Measurements from ENCODE around the gene FUBP3. TPM values are rescaled to one million over a fixed set of nuclear protein-coding genes. Genes with fewer than 3 reads are reported as not detected.
A peak's percentile ranks its signal among the peaks of the same experiment; 100 is the strongest.

FUBP3 gene
- 10 to 100 TPM; 60.6 to 65.9 (median 63.1) TPM for total RNA-seq (2021; fragmentation: NEBNext Ultra II Directional; extraction: Animal tissue kit (Norgen Biotek cat#: 25700))
- long read RNA-seq, transcript FUBP3-201 (19 exons, 3,124 nt) = major isoform, 11 of 31 reads
- long read RNA-seq, partial matches to known transcripts = 11 of 31 reads
- long read RNA-seq, other reads (novel, unspliced or antisense) = 7 of 31 reads

DNA sequence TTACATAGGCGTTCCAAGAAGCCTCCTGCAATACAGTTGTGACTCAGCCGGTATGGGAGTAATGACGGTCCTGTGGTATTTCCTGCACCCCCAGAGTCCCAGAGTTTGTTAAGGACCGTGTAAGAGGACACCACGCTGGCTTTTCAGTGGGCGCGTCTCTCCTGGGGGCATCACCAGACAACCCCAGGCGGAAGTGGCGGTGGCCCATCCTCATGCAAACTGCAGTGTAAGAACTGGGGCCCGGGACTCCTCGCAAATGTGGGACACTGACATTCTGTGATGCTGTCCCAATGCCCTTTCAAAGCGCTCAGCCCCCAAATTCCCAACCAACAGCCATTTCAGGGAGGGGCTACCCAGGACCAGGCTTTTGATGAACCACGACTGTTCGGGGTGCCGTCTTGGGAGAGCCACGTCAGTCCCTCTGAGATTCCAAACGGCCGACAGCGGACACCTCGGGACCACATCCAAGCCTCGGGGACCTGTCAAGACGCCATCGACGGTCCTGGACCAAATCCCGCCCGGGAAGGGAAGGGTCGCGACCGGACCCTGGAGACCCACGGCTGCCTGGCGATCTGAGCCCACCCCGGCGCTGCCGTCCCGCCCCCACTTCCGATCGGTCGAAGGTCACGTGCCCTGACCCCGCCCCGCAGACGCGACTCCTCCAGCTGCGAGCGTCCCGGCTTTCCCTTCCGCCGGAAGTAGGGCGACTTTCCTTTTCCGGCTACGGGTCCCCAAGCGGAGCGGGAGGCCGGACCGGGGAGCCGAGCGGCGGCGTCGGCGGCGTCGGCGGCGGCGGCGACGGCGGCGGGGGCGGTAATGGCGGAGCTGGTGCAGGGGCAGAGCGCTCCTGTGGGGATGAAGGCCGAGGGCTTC lies at the start of gene FUBP3:
Gene FUBP3 (plus strand): TSS at position 713 of the 873 bp plus-strand sequence. CDS start 104 bp downstream, at position 817.
- H3K9me3 Mint-ChIP-seq = no peaks in the 10 kb centered on the region
- H3K36me3 Mint-ChIP-seq (ENCODE audit: low read depth) = peaks cover 3% of the 10 kb centered on the region; the same call in 1 of the 2 replicates
- TF ChIP-seq, protein P1, sequence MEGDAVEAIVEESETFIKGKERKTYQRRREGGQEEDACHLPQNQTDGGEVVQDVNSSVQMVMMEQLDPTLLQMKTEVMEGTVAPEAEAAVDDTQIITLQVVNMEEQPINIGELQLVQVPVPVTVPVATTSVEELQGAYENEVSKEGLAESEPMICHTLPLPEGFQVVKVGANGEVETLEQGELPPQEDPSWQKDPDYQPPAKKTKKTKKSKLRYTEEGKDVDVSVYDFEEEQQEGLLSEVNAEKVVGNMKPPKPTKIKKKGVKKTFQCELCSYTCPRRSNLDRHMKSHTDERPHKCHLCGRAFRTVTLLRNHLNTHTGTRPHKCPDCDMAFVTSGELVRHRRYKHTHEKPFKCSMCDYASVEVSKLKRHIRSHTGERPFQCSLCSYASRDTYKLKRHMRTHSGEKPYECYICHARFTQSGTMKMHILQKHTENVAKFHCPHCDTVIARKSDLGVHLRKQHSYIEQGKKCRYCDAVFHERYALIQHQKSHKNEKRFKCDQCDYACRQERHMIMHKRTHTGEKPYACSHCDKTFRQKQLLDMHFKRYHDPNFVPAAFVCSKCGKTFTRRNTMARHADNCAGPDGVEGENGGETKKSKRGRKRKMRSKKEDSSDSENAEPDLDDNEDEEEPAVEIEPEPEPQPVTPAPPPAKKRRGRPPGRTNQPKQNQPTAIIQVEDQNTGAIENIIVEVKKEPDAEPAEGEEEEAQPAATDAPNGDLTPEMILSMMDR (IDR thresholded peaks at IDR 0.05) = no peak
- H3K27me3 Mint-ChIP-seq (ENCODE audit: insufficient read depth) = no peaks in the 10 kb centered on the region
- H3K4me3 Mint-ChIP-seq = peak within 1 kb of the TSS; percentile 96
- peak; percentile 87 for DNase-seq
- H3K4me1 Mint-ChIP-seq (ENCODE audit: low read depth) = peaks cover 38% of the 10 kb centered on the region
- H3K27ac Mint-ChIP-seq = peak within 1 kb of the TSS; percentile 99

DNA sequence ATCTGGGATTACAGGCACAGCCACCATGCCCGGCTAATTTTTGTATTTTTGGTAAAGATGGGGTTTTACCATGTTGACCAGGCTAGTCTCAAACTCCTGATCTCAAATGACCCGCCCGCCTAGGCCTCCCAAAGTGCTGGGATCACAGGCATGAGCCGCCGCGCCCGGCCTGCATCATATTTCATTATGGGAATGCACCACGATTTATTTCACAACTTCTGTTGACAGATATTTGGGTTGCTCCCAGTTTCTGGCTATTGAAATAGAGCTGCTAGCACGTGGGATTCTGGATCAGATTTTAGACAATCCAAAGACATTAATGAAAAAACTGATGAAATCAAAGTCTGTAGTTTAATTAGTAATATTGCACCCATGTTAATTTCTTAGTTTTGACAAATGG lies 48.4 kb upstream of the FUBP3 start:
- H3K4me3 Mint-ChIP-seq = no peak overlapping the region
- DNase-seq = no peak
- peaks cover 34% of the 10 kb centered on the region for H3K27me3 Mint-ChIP-seq (ENCODE audit: insufficient read depth)

DNA sequence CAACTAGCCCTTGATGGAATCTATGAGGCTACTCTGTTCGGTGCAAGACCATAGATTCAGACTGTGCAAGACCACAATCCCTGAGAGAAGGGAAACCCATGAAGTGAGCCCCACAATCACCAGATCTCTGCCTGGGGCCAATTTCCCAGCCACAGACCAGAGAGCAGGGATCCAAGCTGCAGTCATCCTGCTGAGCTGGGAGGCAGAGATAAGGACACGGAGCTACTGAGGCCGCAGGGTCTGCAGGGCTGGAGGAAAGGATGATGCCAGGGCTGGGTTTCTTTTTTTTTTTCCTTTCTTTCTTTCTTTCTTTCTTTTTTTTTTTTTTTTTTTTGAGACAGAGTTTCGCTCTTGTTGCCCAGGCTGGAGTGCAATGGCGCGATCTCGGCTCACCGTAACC lies 47.7 kb upstream of the FUBP3 start:
- no peak for DNase-seq
- H3K27ac Mint-ChIP-seq = no peak overlapping the region
- TF ChIP-seq, protein P1 (IDR thresholded peaks at IDR 0.05) = no peak
- peaks cover 35% of the 10 kb centered on the region for H3K27me3 Mint-ChIP-seq (ENCODE audit: insufficient read depth)
- H3K4me3 Mint-ChIP-seq = no peak overlapping the region
- no peaks in the 10 kb centered on the region for H3K9me3 Mint-ChIP-seq
- H3K36me3 Mint-ChIP-seq (ENCODE audit: low read depth) = no peaks in the 10 kb centered on the region
- H3K4me1 Mint-ChIP-seq (ENCODE audit: low read depth) = peaks cover 10% of the 10 kb centered on the region

More for the DNA sequence above, 48.4 kb upstream of the FUBP3 start:
- Mint-ChIP-seq H3K36me3 (ENCODE audit: low read depth) (no peaks in the 10 kb centered on the region), H3K4me1 (ENCODE audit: low read depth) (peaks cover 5% of the 10 kb centered on the region), H3K27ac (no peak overlapping the region), H3K9me3 (no peaks in the 10 kb centered on the region)
- TF ChIP-seq, protein P1 (IDR thresholded peaks at IDR 0.05) = no peak

GRCh38 chr9:130532426-130533080 lies 46.8 kb upstream of the FUBP3 start:
- DNase-seq = no peak
- peaks cover 16% of the 10 kb centered on the region for H3K4me1 Mint-ChIP-seq (ENCODE audit: low read depth)
- no peak overlapping the region for H3K27ac Mint-ChIP-seq
- H3K9me3 Mint-ChIP-seq = no peaks in the 10 kb centered on the region
- H3K27me3 Mint-ChIP-seq (ENCODE audit: insufficient read depth) = peaks cover 30% of the 10 kb centered on the region
- H3K4me3 Mint-ChIP-seq = no peak overlapping the region
- no peaks in the 10 kb centered on the region for H3K36me3 Mint-ChIP-seq (ENCODE audit: low read depth)
- TF ChIP-seq, protein P1 (IDR thresholded peaks at IDR 0.05) = no peak

DNA sequence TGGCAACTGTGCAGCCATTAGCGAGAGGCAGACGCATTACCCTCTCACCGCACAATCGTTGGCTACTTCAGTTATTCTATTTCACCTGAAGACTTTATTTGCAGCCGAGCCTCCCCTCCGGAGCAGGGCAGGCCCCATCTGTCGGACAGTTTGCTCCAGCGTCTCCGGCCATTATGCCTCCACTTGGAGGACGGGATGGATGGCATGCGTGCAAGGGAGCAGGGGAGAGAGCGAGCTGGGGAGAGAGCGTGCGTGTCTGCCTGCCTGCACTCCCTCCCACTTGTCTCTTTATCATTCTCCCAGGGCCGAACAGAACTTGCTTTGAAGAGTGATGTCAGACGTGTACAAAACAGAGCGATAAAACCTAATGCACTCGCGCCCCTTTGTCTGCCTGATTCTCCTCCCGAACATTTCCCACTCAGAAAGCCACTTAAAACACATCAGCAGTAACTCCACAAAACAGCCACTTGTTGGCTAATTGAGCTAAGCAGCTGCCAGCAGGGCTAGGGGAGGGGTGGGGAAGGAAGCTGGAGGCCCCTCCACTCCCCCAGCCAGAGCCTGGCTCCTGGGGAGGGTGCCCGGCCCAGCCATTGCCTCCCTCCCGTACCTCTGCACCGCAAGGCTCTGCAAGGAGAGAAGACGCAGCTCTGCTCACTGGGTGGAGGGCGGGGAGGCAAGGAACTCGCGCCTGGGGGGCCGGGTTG lies 43.4 kb upstream of the FUBP3 start:
- Mint-ChIP-seq H3K9me3 (no peaks in the 10 kb centered on the region), H3K4me1 (ENCODE audit: low read depth) (peaks cover 41% of the 10 kb centered on the region), H3K27me3 (ENCODE audit: insufficient read depth) (peaks cover 30% of the 10 kb centered on the region), H3K27ac (no peak overlapping the region), H3K36me3 (ENCODE audit: low read depth) (no peaks in the 10 kb centered on the region), H3K4me3 (peak overlapping the region; percentile 58)
- TF ChIP-seq, protein P1 (IDR thresholded peaks at IDR 0.05) = no peak
- DNase-seq = peak; percentile 10

All from HFFc6 (cell line).